ENCODE data around the gene PDE3B.

GRCh38 chr11:14678350-14678749, 34.7 kb downstream of the PDE3B start:
- no peak for TF ChIP-seq CTCF (optimal IDR thresholded peaks at IDR 0.05 in 1 of 3, IDR thresholded peaks at IDR 0.05 in 1 of 3, conservative IDR thresholded peaks at IDR 0.05 in 1 of 3; ENCODE audit: extremely low read depth in 1 of 3, insufficient read depth in 2 of 3, low read length in 3 of 3)
- no peak for TF ChIP-seq EZH2 (IDR thresholded peaks at IDR 0.05; ENCODE audit: low read length)

Data from keratinocyte (primary cell).